ENCODE results near the gene ADCY4. TPM values are rescaled to one million over a fixed set of nuclear protein-coding genes. Genes with fewer than 3 reads are reported as not detected.

Gene ADCY4
- total RNA-seq, 1 donor from 2014 or later = 8.0 TPM

GRCh38 chr14:24311837-24312615, 22.8 kb downstream of the ADCY4 start:
- DNase-seq (ENCODE audit: low read depth) = peak; percentile 77
- TF ChIP-seq CTCF (conservative IDR thresholded peaks at IDR 0.05; ENCODE audit: low read depth, low read length) = peak; percentile 24
- H3K4me3 ChIP-seq (ENCODE audit: low read depth, low read length) = no peak overlapping the region

- peak; percentile 27 for TF ChIP-seq CTCF (conservative IDR thresholded peaks at IDR 0.05; ENCODE audit: low read depth, low read length)
- DNase-seq (ENCODE audit: low read depth) = no peak
- H3K4me3 ChIP-seq (ENCODE audit: low read depth, low read length) = peak within 1 kb of the TSS; percentile 11
Measured at GRCh38 chr14:24310646-24311604, 23.9 kb downstream of the ADCY4 start, which contains the start of gene LTB4R. TSS of gene LTB4R (plus strand) at chr14:24311502. CDS start at chr14:24315652, 4,150 bp downstream.

- TF ChIP-seq CTCF (conservative IDR thresholded peaks at IDR 0.05; ENCODE audit: low read depth, low read length) = no peak
- no peak for DNase-seq (ENCODE audit: low read depth)
- no peak overlapping the region for H3K4me3 ChIP-seq (ENCODE audit: low read depth, low read length)
Measured at GRCh38 chr14:24310265-24310645, 24.6 kb downstream of the ADCY4 start.

- TF ChIP-seq CTCF (conservative IDR thresholded peaks at IDR 0.05; ENCODE audit: low read depth, low read length) = no peak
- no peak for DNase-seq (ENCODE audit: low read depth)
- H3K4me3 ChIP-seq (ENCODE audit: low read depth, low read length) = peak within 1 kb of the TSS; percentile 11
Measured at GRCh38 chr14:24309538-24310264, 25.2 kb downstream of the ADCY4 start, which contains the start of gene LTB4R2. TSS of gene LTB4R2 (plus strand) at chr14:24310140. CDS start at chr14:24310665, 525 bp downstream.

GRCh38 chr14:24308342-24309124, 26.3 kb downstream of the ADCY4 start:
- TF ChIP-seq CTCF (conservative IDR thresholded peaks at IDR 0.05; ENCODE audit: low read depth, low read length) = no peak
- DNase-seq (ENCODE audit: low read depth) = no peak
- no peak overlapping the region for H3K4me3 ChIP-seq (ENCODE audit: low read depth, low read length)

All from epithelial cell of proximal tubule (primary cell).